ENCODE measurements around the gene NFKB1. TPM values are rescaled to one million over a fixed set of nuclear protein-coding genes. Genes with fewer than 3 reads are reported as not detected.

Gene NFKB1
- 25.1 and 27.6 TPM in 2 replicates for total RNA-seq
- long read RNA-seq, full-length matches to known transcripts, result 8 of 21 reads
- long read RNA-seq, partial matches to known transcripts, result 12 of 21 reads
- long read RNA-seq, other reads (novel, unspliced or antisense), result 1 of 21 reads

- Mint-ChIP-seq H3K27ac (peak within 1 kb of the TSS; percentile 99), H3K27me3 (peaks cover 11% of the 10 kb centered on the region), H3K4me1 (ENCODE audit: low read depth) (peaks cover 22% of the 10 kb centered on the region), H3K9me3 (ENCODE audit: low read depth) (no peaks in the 10 kb centered on the region), H3K4me3 (ENCODE audit: low read depth) (peak within 1 kb of the TSS; percentile 95), H3K36me3 (ENCODE audit: insufficient read depth) (no peaks in the 10 kb centered on the region)
- DNase-seq (ENCODE audit: low spot score, unreplicated experiment), result peak; percentile 43
- no peak for TF ChIP-seq CTCF (IDR thresholded peaks at IDR 0.05; ENCODE audit: unreplicated experiment)
Measured at GRCh38 chr4:102500696-102501446, at the start of gene NFKB1. Gene NFKB1, plus strand, starts transcription at chr4:102501359. Its CDS starts 24,160 bp downstream, at chr4:102525519.

- no peak overlapping the region for H3K4me3 Mint-ChIP-seq (ENCODE audit: low read depth)
- H3K4me1 Mint-ChIP-seq (ENCODE audit: low read depth), result no peaks in the 10 kb centered on the region
- no peaks in the 10 kb centered on the region for H3K9me3 Mint-ChIP-seq (ENCODE audit: low read depth)
- TF ChIP-seq CTCF (IDR thresholded peaks at IDR 0.05; ENCODE audit: unreplicated experiment), result no peak
- no peak for DNase-seq (ENCODE audit: low spot score, unreplicated experiment)
- no peaks in the 10 kb centered on the region for H3K36me3 Mint-ChIP-seq (ENCODE audit: insufficient read depth)
- no peaks in the 10 kb centered on the region for H3K27me3 Mint-ChIP-seq
- H3K27ac Mint-ChIP-seq, result no peak overlapping the region
Measured at GRCh38 chr4:102452854-102453253, 48.3 kb upstream of the NFKB1 start.

GRCh38 chr4:102453827-102454226 is 47.3 kb upstream of the NFKB1 start:
- no peaks in the 10 kb centered on the region for H3K36me3 Mint-ChIP-seq (ENCODE audit: insufficient read depth)
- TF ChIP-seq CTCF (IDR thresholded peaks at IDR 0.05; ENCODE audit: unreplicated experiment), result no peak
- no peak overlapping the region for H3K27ac Mint-ChIP-seq
- no peaks in the 10 kb centered on the region for H3K27me3 Mint-ChIP-seq
- H3K4me1 Mint-ChIP-seq (ENCODE audit: low read depth), result no peaks in the 10 kb centered on the region
- no peak for DNase-seq (ENCODE audit: low spot score, unreplicated experiment)
- no peaks in the 10 kb centered on the region for H3K9me3 Mint-ChIP-seq (ENCODE audit: low read depth)
- no peak overlapping the region for H3K4me3 Mint-ChIP-seq (ENCODE audit: low read depth)

GRCh38 chr4:102454268-102454667 is 46.9 kb upstream of the NFKB1 start:
- Mint-ChIP-seq H3K4me1 (ENCODE audit: low read depth) (no peaks in the 10 kb centered on the region), H3K4me3 (ENCODE audit: low read depth) (no peak overlapping the region), H3K36me3 (ENCODE audit: insufficient read depth) (no peaks in the 10 kb centered on the region), H3K9me3 (ENCODE audit: low read depth) (no peaks in the 10 kb centered on the region), H3K27ac (no peak overlapping the region), H3K27me3 (no peaks in the 10 kb centered on the region)
- TF ChIP-seq CTCF (IDR thresholded peaks at IDR 0.05; ENCODE audit: unreplicated experiment), result no peak
- no peak for DNase-seq (ENCODE audit: low spot score, unreplicated experiment)

- Mint-ChIP-seq H3K9me3 (ENCODE audit: low read depth) (peaks cover 6% of the 10 kb centered on the region), H3K27ac (no peak overlapping the region), H3K4me1 (ENCODE audit: low read depth) (no peaks in the 10 kb centered on the region), H3K36me3 (ENCODE audit: insufficient read depth) (no peaks in the 10 kb centered on the region), H3K27me3 (no peaks in the 10 kb centered on the region), H3K4me3 (ENCODE audit: low read depth) (no peak overlapping the region)
- DNase-seq (ENCODE audit: low spot score, unreplicated experiment), result no peak
- no peak for TF ChIP-seq CTCF (IDR thresholded peaks at IDR 0.05; ENCODE audit: unreplicated experiment)
Measured at GRCh38 chr4:102454981-102455685, 46.0 kb upstream of the NFKB1 start.

All from progenitor cell of endocrine pancreas (in vitro differentiated cells).